DMS 273 (cell line): ENCODE measurements around the gene KIF5A.
"Not testable (repeated sequence)": the region's sequence is repeated elsewhere in the genome, so short reads cannot be mapped to it uniquely, and the experiment has no call there.

Source experiments
- DNase-seq: peaks from one replicate; lab custom pipeline; 2025; ENCODE audit not compliant: unreplicated experiment; lab: John Stamatoyannopoulos, UW

Gene KIF5A

GRCh38 chr12:57552835-57553313 lies 3.0 kb downstream of the KIF5A start:
- no peak for DNase-seq

- DNase-seq = no peak
Observed at GRCh38 chr12:57553343-57554202, 3.7 kb downstream of the KIF5A start.

- DNase-seq = no peak
Observed at GRCh38 chr12:57554453-57554852, 4.6 kb downstream of the KIF5A start.

- no peak for DNase-seq
Observed at GRCh38 chr12:57554897-57555296, 5.1 kb downstream of the KIF5A start.

DNA sequence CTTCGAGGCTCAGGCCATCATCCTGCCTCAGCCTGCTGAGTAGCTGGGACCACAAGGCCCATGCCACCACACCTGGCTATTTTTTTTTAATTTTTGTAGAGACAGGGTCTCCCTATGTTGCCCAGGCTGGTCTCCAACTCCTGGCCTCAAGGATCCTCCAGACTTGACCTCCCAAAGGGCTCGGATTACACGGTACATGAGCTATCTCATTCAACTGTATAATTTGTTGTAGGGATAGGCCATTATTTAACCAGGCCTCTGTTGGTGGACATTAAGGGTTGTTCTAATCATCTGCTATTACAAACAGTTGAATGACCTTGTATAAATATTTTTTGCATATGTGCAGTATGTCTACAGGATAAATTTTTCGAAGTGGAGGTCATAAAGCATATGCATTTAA lies 9.0 kb downstream of the KIF5A start:
- no peak for DNase-seq

DNA sequence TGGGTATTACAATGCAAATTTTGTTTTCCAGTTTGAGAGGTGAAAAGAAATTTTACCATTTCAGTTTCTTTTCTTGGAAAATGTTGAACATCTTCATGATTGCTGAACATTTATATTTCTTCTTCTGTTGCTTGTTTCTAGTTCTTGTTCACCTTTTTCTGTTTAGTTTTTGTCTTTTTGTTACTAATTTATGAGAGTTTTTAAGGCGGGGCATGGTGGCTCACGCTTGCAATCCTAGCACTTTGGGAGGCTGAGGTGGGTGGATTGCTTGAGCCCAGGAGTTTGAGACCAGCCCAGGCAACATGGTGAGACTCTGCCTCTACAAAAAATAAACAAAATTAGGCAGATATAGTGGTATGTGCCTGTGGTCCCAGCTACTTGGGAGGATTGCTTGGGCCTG lies 10.7 kb downstream of the KIF5A start:
- DNase-seq = no peak

DNA sequence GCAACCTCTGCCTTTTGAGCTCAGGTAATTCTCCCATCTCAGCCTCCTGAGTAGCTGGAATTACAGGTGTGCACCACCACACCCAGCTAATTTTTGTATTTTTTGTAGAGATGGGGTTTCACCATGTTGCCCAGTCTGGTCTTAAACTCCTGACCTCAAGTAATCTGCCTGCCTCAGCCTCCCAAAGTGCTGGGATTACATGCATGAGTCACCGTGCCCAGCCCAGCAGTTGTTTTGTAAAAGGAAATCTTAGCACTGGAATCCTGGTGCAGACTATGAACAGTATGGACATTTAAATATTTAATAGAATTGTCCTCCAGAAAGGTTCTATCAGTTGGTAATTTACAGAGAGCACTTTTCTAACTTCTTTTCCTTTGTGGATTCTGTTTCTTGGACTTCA lies 11.3 kb downstream of the KIF5A start:
- DNase-seq = not testable (repeated sequence)

GRCh38 chr12:57563358-57563757 lies 13.5 kb downstream of the KIF5A start:
- no peak for DNase-seq

DNA sequence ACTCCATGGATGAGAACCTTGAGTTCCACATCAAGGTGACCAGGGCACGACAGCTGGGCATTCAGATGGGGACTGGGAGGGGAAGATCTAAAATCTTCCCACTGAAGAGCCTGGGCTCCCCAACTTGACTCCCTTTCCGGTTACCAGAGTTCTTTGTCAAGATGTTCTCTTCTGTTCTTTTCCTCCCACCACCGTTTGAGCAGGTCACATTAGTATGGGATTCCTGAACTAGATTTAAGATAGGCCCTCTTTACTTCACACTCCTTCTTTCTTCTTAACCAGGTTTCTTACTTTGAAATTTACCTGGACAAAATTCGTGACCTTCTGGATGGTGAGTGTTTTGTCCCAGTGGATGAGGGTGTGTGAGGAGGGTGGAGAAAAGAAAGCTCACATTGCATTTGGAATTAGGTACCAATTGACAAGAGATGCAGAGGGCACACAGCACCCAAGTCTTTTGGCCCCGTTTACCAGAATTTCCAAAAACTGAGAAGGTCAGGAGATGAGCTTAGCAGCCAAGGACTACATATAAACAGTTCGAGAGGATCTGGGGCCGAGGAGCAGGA lies 14.4 kb downstream of the KIF5A start:
- DNase-seq = no peak

GRCh38 chr12:57568838-57569237 lies 19.0 kb downstream of the KIF5A start:
- DNase-seq = no peak

- no peak for DNase-seq
Observed at GRCh38 chr12:57569858-57570257, 20.0 kb downstream of the KIF5A start.

GRCh38 chr12:57570438-57570837 lies 20.6 kb downstream of the KIF5A start:
- not testable (repeated sequence) for DNase-seq

GRCh38 chr12:57571926-57572762 lies 22.3 kb downstream of the KIF5A start:
- DNase-seq = no peak

GRCh38 chr12:57574795-57575194 lies 25.0 kb downstream of the KIF5A start:
- DNase-seq = no peak

DNA sequence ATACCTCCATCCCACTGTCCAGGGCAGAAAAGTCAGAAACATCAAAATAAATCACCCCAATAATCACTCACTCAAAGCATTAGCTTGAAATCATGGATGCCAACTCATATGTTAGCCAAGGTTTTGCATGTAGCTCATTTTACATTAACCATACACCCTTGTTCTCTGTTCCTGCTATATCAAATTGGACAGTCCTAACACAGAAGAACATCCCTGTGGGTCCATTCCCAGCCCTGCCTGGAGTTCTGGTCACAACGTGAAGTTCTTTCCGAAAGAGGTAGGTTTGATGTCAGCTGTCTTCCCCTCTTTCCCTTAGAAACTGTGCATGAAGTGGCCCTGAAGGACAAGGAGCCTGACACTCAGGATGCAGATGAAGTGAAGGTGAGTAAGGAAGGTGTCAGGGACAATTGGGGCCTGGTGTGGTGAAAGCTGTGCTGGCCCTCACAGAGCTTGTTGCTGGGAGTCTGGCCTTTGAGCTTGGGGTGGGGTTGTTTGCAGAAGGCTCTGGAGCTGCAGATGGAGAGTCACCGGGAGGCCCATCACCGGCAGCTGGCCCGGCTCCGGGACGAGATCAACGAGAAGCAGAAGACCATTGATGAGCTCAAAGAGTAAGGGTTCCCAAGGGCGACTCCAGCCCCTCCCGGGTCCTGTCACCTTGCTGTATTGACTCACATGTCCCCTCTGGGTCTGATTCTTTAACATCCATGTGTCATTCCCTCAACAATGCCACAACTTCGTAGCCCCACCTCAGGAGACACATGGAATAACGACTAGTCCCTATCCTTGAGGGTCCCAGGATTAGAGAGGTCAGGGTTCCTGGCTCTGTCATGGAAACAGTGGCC lies 26.1 kb downstream of the KIF5A start:
- DNase-seq = no peak

DNA sequence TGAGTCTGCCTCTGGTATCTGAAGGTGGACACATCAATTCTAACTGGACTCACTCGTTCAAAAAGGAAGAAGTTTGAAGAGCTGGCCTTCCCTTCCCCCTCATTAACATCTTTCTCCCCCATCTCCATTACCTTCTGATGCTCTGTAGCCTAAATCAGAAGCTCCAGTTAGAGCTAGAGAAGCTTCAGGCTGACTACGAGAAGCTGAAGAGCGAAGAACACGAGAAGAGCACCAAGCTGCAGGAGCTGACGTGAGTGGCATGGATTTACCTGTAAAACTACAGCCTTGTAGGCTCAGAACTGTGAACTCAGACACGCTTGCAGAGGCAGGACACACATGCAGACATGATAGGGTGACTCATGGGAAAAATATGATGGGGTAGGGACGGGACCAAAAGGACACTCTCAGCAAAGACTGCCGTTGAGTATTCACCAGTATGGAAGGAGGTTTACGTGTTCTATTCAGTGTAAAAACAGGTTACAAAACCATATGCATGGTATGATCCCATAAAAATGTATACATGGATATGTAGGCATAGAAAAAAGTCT lies 26.8 kb downstream of the KIF5A start:
- no peak for DNase-seq

DNA sequence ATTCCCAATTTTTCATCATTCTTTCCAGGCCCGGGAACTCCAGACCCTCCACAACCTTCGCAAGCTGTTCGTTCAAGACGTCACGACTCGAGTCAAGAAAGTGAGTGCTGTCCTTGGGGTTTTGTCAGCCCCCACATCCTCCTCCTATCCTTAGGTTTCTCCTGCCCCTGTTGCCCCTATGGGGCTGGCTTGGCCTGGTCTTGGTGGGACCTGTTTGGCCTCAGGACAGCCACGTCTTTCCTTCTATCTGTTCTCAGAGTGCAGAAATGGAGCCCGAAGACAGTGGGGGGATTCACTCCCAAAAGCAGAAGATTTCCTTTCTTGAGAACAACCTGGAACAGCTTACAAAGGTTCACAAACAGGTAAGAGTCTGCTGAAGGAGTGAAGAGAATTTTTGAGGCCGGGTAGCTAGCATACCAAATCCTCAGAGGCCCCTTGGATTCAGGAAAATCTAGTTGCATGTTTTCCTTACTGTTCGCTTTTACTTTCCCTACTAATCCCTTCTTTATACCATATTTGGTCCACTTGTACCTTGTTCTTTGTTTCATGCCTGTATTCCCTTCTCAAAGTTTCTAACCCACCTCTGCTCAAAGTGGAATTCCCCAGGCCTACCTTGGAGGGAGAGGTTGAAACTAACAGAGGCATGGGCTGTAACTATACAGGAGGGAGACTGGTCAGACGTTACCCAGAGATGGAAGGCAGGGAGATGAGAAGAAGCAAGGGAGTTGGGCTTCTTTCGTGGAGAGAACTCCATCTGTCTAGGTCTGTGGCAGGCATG lies 28.3 kb downstream of the KIF5A start:
- DNase-seq = no peak

DNA sequence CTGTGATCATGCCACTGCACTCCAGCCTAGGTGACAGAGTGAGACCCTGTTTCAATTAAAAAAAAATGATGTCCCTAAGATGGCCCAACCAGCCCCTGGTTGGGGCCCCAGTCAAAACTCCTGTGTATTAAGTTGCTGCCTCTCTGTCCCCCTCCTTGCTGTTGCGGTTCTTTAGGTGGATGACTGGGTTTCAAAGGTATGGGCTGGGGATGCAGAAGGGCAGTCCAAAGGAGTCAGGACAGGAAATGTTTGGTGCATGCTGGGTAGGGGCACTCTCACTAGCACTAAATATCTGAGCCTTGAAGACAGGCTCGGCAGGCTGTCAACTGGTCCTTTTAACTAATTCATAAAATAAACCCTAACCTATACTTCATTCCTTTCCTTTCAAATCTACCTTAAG lies 29.2 kb downstream of the KIF5A start:
- DNase-seq = no peak

DNA sequence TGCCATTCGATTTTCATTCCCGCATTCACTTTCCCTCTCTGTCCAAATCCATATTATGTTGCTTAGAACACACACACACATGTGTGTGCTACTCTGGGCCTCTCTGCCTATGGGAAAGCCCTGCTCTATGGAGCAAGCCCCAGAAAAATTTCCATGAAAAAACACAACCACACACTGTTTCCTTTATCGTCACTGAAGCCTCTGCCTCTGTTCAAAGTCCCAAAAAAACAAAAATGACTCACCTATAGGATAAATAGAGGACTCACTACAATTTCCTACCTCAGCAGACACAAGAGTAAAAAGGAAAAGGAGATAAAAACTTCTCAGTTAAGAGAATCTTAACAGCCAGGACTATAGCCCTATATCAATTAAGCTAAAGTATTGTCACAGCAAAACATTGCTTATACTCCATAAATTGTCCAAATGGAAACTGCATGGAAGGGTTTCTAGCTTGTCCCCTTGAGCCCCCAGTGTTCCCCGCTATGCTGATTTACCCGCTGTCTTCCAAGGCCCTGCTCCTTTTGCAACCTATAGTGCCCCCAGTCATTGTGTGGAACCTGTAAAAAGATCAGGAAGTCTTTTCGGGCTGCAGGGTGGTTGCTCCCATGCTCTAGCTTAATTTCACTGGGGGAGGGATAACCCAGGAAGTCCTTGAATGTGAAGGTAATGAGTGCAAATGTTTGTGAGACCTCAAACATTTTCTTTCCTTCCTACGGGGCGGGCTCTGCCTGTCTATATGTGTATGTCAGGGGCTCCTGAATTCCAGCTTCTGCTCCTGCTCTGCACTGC lies 30.0 kb downstream of the KIF5A start:
- no peak for DNase-seq
